Neural cell (in vitro differentiated cells): ENCODE measurements around the gene NFIX. TPM values are rescaled to one million over a fixed set of nuclear protein-coding genes. Genes with fewer than 3 reads are reported as not detected.

Source experiments
- H2AFZ ChIP-seq: fragments of 200-600, 300-800 bp; sonication (generic), shearing (Covaris generic); 2 replicates; pipeline ENCODE4 v1.6.0; 2014; ENCODE audit warnings: low read depth, mild to moderate bottlenecking, antibody characterized with exemption, low read length, moderate library complexity
- H3F3A ChIP-seq: fragments of 200-600 bp; shearing (Covaris generic); 2 replicates; pipeline ENCODE4 v1.6.1; 2016; ENCODE audit warnings: mild to moderate bottlenecking, moderate library complexity, mixed read lengths, antibody characterized with exemption, low read length; ENCODE audit not compliant: insufficient read depth, poor library complexity, severe bottlenecking
- H3K27ac ChIP-seq: fragments of 200-600, 300-800 bp; sonication (generic), shearing (Covaris generic); 2 replicates; pipeline ENCODE4 v1.5.1; 2014; ENCODE audit warnings: mild to moderate bottlenecking, low read length, moderate library complexity
- H3K27me3 ChIP-seq: fragments of 300-800, 200-600 bp; sonication (generic), shearing (Covaris generic); 2 replicates; pipeline ENCODE4 v1.6.0; 2014; ENCODE audit warnings: mild to moderate bottlenecking, low read depth, low read length, moderate library complexity; ENCODE audit not compliant: insufficient read depth
- H3K36me3 ChIP-seq: fragments of 300-800, 200-600 bp; sonication (generic), shearing (Covaris generic); 2 replicates; pipeline ENCODE4 v1.5.1; 2014; ENCODE audit warnings: mild to moderate bottlenecking, antibody characterized with exemption, low read length, moderate library complexity; ENCODE audit not compliant: insufficient read depth
- H3K4me2 ChIP-seq: fragments of 300-800, 200-600 bp; sonication (generic), shearing (Covaris generic); 2 replicates; pipeline ENCODE4 v1.6.0; 2014; ENCODE audit warnings: mild to moderate bottlenecking, low read length
- H3K4me3 ChIP-seq: fragments of 300-800, 200-600 bp; sonication (generic), shearing (Covaris generic); 2 replicates; pipeline ENCODE4 v1.5.1; 2014; ENCODE audit warnings: mild to moderate bottlenecking, low read length, moderate library complexity
- H3K79me2 ChIP-seq: fragments of 200-600 bp; shearing (Covaris generic); replicated peaks from 2 replicates; pipeline ENCODE4 v1.6.0; 2014; ENCODE audit warnings: mild to moderate bottlenecking, low read length, moderate library complexity; ENCODE audit not compliant: insufficient read depth
- H3K9ac ChIP-seq: fragments of 300-800, 200-600 bp; sonication (generic), shearing (Covaris generic); 2 replicates; pipeline ENCODE4 v1.6.1; 2016; ENCODE audit warnings: mild to moderate bottlenecking, low read length, mixed read lengths
- H3K9me2 ChIP-seq: fragments of 200-600 bp; shearing (Covaris generic); 2 replicates; pipeline ENCODE4 v1.6.1; 2016; ENCODE audit warnings: mild to moderate bottlenecking, low read length, mixed read lengths; ENCODE audit not compliant: insufficient read depth
- H3K9me3 ChIP-seq: fragments of 200-600, 300-800 bp; sonication (generic), shearing (Covaris generic); 2 replicates; pipeline ENCODE4 v1.6.1; 2016; ENCODE audit warnings: mild to moderate bottlenecking, mixed run types, low read length, moderate library complexity, mixed read lengths
- H4K20me1 ChIP-seq: fragments of 200-600 bp; shearing (Covaris generic); 2 replicates; pipeline ENCODE4 v1.6.1; 2016; ENCODE audit warnings: mild to moderate bottlenecking, mixed run types; ENCODE audit not compliant: insufficient read depth
- EP300 ChIP-seq: fragments of 450-650 bp; conservative IDR thresholded peaks from 2 replicates; pipeline ENCODE4 v1.6.1; 2014; ENCODE audit warnings: antibody characterized with exemption, mild to moderate bottlenecking, moderate library complexity; ENCODE audit not compliant: poor library complexity, severe bottlenecking
- EZH2 ChIP-seq: fragments of 200-600, 300-800 bp; shearing (Covaris generic), sonication (generic); IDR thresholded peaks from 2 replicates; pipeline ENCODE4 v1.6.1; 2014; ENCODE audit warnings: antibody characterized with exemption, low read length, borderline replicate concordance, mild to moderate bottlenecking; ENCODE audit not compliant: insufficient read depth, poor library complexity, severe bottlenecking
- MXI1 ChIP-seq: fragments of 450-650 bp; conservative IDR thresholded peaks from 2 replicates; pipeline ENCODE4 v1.6.1; 2014; ENCODE audit warnings: antibody characterized with exemption, mild to moderate bottlenecking; ENCODE audit not compliant: poor library complexity, severe bottlenecking
- POLR2AphosphoS5 ChIP-seq: IDR thresholded peaks from 2 replicates; pipeline ENCODE4 v1.6.1; 2012
- RAD21 ChIP-seq: fragments of 450-650 bp; conservative IDR thresholded peaks from 2 replicates; pipeline ENCODE4 v1.6.1; 2014; ENCODE audit warnings: antibody characterized with exemption, mild to moderate bottlenecking, moderate library complexity
- SMC3 ChIP-seq: fragments of 450-650 bp; conservative IDR thresholded peaks from 2 replicates; pipeline ENCODE4 v1.6.1; 2014; ENCODE audit warnings: antibody characterized with exemption, mild to moderate bottlenecking, moderate library complexity; ENCODE audit not compliant: poor library complexity
- TAF1 ChIP-seq: IDR thresholded peaks from 2 replicates; pipeline ENCODE4 v1.6.1; 2012; ENCODE audit warnings: low read depth
- polyA plus RNA-seq: library from polyadenylated mRNA; depleted of rRNA; stranded (reverse); fragments of >200 nt; gene quantifications from 2 replicates; pipeline ENCODE4 v1.2.3, GENCODE V29; 2014
- TF ChIP-seq, protein P1 (sequence below): IDR thresholded peaks from 2 replicates; pipeline ENCODE4 v1.6.1; 2012; ENCODE audit warnings: borderline replicate concordance
- TF ChIP-seq, protein P2 (sequence below): fragments of 450-650 bp; IDR thresholded peaks from 2 replicates; pipeline ENCODE4 v1.5.1; 2014; ENCODE audit warnings: antibody characterized with exemption, mild to moderate bottlenecking, moderate library complexity; ENCODE audit not compliant: poor library complexity, severe bottlenecking

The NFIX gene
- polyA plus RNA-seq, 1 donor from 2014 or later: not detected

DNA sequence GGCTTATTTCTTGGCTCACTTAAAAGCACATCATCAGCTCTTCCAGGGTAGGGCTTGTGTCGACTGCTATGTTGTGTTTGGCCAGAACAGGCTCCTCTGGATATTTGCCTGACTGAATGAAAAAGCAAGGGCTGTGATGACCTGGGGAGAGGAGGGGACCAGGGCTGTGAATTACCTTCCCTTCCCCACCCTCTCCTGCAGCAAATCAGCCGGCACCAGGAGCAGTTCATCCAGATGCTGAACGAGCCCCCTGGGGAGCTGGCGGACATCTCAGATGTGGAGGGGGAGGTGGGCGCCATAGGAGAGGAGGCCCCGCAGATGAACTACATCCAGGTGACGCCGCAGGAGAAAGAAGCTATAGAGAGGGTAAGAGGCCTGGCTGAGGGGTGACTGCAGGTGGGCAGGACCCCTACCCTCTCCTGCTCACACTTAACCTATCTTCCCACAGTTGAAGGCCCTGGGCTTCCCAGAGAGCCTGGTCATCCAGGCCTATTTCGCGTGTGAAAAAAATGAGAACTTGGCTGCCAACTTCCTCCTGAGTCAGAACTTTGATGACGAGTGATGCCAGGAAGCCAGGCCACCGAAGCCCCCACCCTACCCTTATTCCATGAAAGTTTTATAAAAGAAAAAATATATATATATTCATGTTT, 42.7 kb upstream of the NFIX start:
- H3K27ac ChIP-seq: no peak overlapping the region
- TF ChIP-seq, protein P1, sequence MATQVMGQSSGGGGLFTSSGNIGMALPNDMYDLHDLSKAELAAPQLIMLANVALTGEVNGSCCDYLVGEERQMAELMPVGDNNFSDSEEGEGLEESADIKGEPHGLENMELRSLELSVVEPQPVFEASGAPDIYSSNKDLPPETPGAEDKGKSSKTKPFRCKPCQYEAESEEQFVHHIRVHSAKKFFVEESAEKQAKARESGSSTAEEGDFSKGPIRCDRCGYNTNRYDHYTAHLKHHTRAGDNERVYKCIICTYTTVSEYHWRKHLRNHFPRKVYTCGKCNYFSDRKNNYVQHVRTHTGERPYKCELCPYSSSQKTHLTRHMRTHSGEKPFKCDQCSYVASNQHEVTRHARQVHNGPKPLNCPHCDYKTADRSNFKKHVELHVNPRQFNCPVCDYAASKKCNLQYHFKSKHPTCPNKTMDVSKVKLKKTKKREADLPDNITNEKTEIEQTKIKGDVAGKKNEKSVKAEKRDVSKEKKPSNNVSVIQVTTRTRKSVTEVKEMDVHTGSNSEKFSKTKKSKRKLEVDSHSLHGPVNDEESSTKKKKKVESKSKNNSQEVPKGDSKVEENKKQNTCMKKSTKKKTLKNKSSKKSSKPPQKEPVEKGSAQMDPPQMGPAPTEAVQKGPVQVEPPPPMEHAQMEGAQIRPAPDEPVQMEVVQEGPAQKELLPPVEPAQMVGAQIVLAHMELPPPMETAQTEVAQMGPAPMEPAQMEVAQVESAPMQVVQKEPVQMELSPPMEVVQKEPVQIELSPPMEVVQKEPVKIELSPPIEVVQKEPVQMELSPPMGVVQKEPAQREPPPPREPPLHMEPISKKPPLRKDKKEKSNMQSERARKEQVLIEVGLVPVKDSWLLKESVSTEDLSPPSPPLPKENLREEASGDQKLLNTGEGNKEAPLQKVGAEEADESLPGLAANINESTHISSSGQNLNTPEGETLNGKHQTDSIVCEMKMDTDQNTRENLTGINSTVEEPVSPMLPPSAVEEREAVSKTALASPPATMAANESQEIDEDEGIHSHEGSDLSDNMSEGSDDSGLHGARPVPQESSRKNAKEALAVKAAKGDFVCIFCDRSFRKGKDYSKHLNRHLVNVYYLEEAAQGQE: no peak
- TF ChIP-seq SMC3 (no peak), EP300 (no peak), TAF1 (no peak), MXI1 (no peak), POLR2AphosphoS5 (no peak)
- no peaks in the 10 kb centered on the region for H3K9me3 ChIP-seq
- H3K9ac ChIP-seq: no peak overlapping the region
- peaks cover 1% of the 10 kb centered on the region for H3K79me2 ChIP-seq
- H3K4me3 ChIP-seq: no peak overlapping the region
- no peaks in the 10 kb centered on the region for H4K20me1 ChIP-seq
- H3K36me3 ChIP-seq: no peaks in the 10 kb centered on the region
- no peaks in the 10 kb centered on the region for H3K9me2 ChIP-seq
- no peaks in the 10 kb centered on the region for H3F3A ChIP-seq
- H2AFZ ChIP-seq: no peak overlapping the region
- no peak overlapping the region for H3K4me2 ChIP-seq
- H3K27me3 ChIP-seq: no peaks in the 10 kb centered on the region

GRCh38 chr19:12953138-12953798, 42.0 kb upstream of the NFIX start:
- TF ChIP-seq EP300: no peak
- no peak for TF ChIP-seq MXI1
- TF ChIP-seq EZH2: no peak
- TF ChIP-seq POLR2AphosphoS5: no peak
- no peak for TF ChIP-seq TAF1
- no peak for TF ChIP-seq SMC3
- TF ChIP-seq RAD21: no peak
- TF ChIP-seq, protein P1: no peak
- TF ChIP-seq, protein P2, sequence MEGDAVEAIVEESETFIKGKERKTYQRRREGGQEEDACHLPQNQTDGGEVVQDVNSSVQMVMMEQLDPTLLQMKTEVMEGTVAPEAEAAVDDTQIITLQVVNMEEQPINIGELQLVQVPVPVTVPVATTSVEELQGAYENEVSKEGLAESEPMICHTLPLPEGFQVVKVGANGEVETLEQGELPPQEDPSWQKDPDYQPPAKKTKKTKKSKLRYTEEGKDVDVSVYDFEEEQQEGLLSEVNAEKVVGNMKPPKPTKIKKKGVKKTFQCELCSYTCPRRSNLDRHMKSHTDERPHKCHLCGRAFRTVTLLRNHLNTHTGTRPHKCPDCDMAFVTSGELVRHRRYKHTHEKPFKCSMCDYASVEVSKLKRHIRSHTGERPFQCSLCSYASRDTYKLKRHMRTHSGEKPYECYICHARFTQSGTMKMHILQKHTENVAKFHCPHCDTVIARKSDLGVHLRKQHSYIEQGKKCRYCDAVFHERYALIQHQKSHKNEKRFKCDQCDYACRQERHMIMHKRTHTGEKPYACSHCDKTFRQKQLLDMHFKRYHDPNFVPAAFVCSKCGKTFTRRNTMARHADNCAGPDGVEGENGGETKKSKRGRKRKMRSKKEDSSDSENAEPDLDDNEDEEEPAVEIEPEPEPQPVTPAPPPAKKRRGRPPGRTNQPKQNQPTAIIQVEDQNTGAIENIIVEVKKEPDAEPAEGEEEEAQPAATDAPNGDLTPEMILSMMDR: no peak
- no peaks in the 10 kb centered on the region for H3F3A ChIP-seq
- H3K27ac ChIP-seq: no peak overlapping the region
- no peak overlapping the region for H2AFZ ChIP-seq
- no peaks in the 10 kb centered on the region for H3K9me3 ChIP-seq
- no peak overlapping the region for H3K4me3 ChIP-seq
- H3K9me2 ChIP-seq: no peaks in the 10 kb centered on the region
- H4K20me1 ChIP-seq: no peaks in the 10 kb centered on the region
- no peaks in the 10 kb centered on the region for H3K27me3 ChIP-seq
- H3K4me2 ChIP-seq: no peak overlapping the region
- H3K9ac ChIP-seq: no peak overlapping the region
- no peaks in the 10 kb centered on the region for H3K79me2 ChIP-seq
- no peaks in the 10 kb centered on the region for H3K36me3 ChIP-seq
